Neural cell (in vitro differentiated cells): Measurements from ENCODE around the gene HOXA10. TPM values are rescaled to one million over a fixed set of nuclear protein-coding genes. Genes with fewer than 3 reads are reported as not detected.

ENCODE experiments used
- H2AFZ ChIP-seq: fragments of 200-600, 300-800 bp; sonication (generic), shearing (Covaris generic); 2 replicates; pipeline ENCODE4 v1.6.0; 2014; ENCODE audit warnings: low read depth, mild to moderate bottlenecking, antibody characterized with exemption, low read length, moderate library complexity
- H3F3A ChIP-seq: fragments of 200-600 bp; shearing (Covaris generic); 2 replicates; pipeline ENCODE4 v1.6.1; 2016; ENCODE audit warnings: mild to moderate bottlenecking, moderate library complexity, mixed read lengths, antibody characterized with exemption, low read length; ENCODE audit not compliant: insufficient read depth, poor library complexity, severe bottlenecking
- H3K27ac ChIP-seq: fragments of 200-600, 300-800 bp; sonication (generic), shearing (Covaris generic); 2 replicates; pipeline ENCODE4 v1.5.1; 2014; ENCODE audit warnings: mild to moderate bottlenecking, low read length, moderate library complexity
- H3K27me3 ChIP-seq: fragments of 300-800, 200-600 bp; sonication (generic), shearing (Covaris generic); 2 replicates; pipeline ENCODE4 v1.6.0; 2014; ENCODE audit warnings: mild to moderate bottlenecking, low read depth, low read length, moderate library complexity; ENCODE audit not compliant: insufficient read depth
- H3K36me3 ChIP-seq: fragments of 300-800, 200-600 bp; sonication (generic), shearing (Covaris generic); 2 replicates; pipeline ENCODE4 v1.5.1; 2014; ENCODE audit warnings: mild to moderate bottlenecking, antibody characterized with exemption, low read length, moderate library complexity; ENCODE audit not compliant: insufficient read depth
- H3K4me2 ChIP-seq: fragments of 300-800, 200-600 bp; sonication (generic), shearing (Covaris generic); 2 replicates; pipeline ENCODE4 v1.6.0; 2014; ENCODE audit warnings: mild to moderate bottlenecking, low read length
- H3K4me3 ChIP-seq: fragments of 300-800, 200-600 bp; sonication (generic), shearing (Covaris generic); 2 replicates; pipeline ENCODE4 v1.5.1; 2014; ENCODE audit warnings: mild to moderate bottlenecking, low read length, moderate library complexity
- H3K79me2 ChIP-seq: fragments of 200-600 bp; shearing (Covaris generic); replicated peaks from 2 replicates; pipeline ENCODE4 v1.6.0; 2014; ENCODE audit warnings: mild to moderate bottlenecking, low read length, moderate library complexity; ENCODE audit not compliant: insufficient read depth
- H3K9ac ChIP-seq: fragments of 300-800, 200-600 bp; sonication (generic), shearing (Covaris generic); 2 replicates; pipeline ENCODE4 v1.6.1; 2016; ENCODE audit warnings: mild to moderate bottlenecking, low read length, mixed read lengths
- H3K9me2 ChIP-seq: fragments of 200-600 bp; shearing (Covaris generic); 2 replicates; pipeline ENCODE4 v1.6.1; 2016; ENCODE audit warnings: mild to moderate bottlenecking, low read length, mixed read lengths; ENCODE audit not compliant: insufficient read depth
- H3K9me3 ChIP-seq: fragments of 200-600, 300-800 bp; sonication (generic), shearing (Covaris generic); 2 replicates; pipeline ENCODE4 v1.6.1; 2016; ENCODE audit warnings: mild to moderate bottlenecking, mixed run types, low read length, moderate library complexity, mixed read lengths
- H4K20me1 ChIP-seq: fragments of 200-600 bp; shearing (Covaris generic); 2 replicates; pipeline ENCODE4 v1.6.1; 2016; ENCODE audit warnings: mild to moderate bottlenecking, mixed run types; ENCODE audit not compliant: insufficient read depth
- CTCF ChIP-seq: fragments of 450-650 bp; IDR thresholded peaks from 2 replicates; pipeline ENCODE4 v1.5.1; 2014; ENCODE audit warnings: antibody characterized with exemption, mild to moderate bottlenecking, moderate library complexity; ENCODE audit not compliant: poor library complexity, severe bottlenecking
- EP300 ChIP-seq: fragments of 450-650 bp; conservative IDR thresholded peaks from 2 replicates; pipeline ENCODE4 v1.6.1; 2014; ENCODE audit warnings: antibody characterized with exemption, mild to moderate bottlenecking, moderate library complexity; ENCODE audit not compliant: poor library complexity, severe bottlenecking
- EZH2 ChIP-seq: fragments of 200-600, 300-800 bp; shearing (Covaris generic), sonication (generic); IDR thresholded peaks from 2 replicates; pipeline ENCODE4 v1.6.1; 2014; ENCODE audit warnings: antibody characterized with exemption, low read length, borderline replicate concordance, mild to moderate bottlenecking; ENCODE audit not compliant: insufficient read depth, poor library complexity, severe bottlenecking
- MXI1 ChIP-seq: fragments of 450-650 bp; conservative IDR thresholded peaks from 2 replicates; pipeline ENCODE4 v1.6.1; 2014; ENCODE audit warnings: antibody characterized with exemption, mild to moderate bottlenecking; ENCODE audit not compliant: poor library complexity, severe bottlenecking
- POLR2AphosphoS5 ChIP-seq: IDR thresholded peaks from 2 replicates; pipeline ENCODE4 v1.6.1; 2012
- RAD21 ChIP-seq: fragments of 450-650 bp; conservative IDR thresholded peaks from 2 replicates; pipeline ENCODE4 v1.6.1; 2014; ENCODE audit warnings: antibody characterized with exemption, mild to moderate bottlenecking, moderate library complexity
- SMC3 ChIP-seq: fragments of 450-650 bp; conservative IDR thresholded peaks from 2 replicates; pipeline ENCODE4 v1.6.1; 2014; ENCODE audit warnings: antibody characterized with exemption, mild to moderate bottlenecking, moderate library complexity; ENCODE audit not compliant: poor library complexity
- TAF1 ChIP-seq: IDR thresholded peaks from 2 replicates; pipeline ENCODE4 v1.6.1; 2012; ENCODE audit warnings: low read depth
- polyA plus RNA-seq: library from polyadenylated mRNA; depleted of rRNA; stranded (reverse); fragments of >200 nt; gene quantifications from 2 replicates; pipeline ENCODE4 v1.2.3, GENCODE V29; 2014
- TF ChIP-seq, protein P1 (sequence below): IDR thresholded peaks from 2 replicates; pipeline ENCODE4 v1.6.1; 2012; ENCODE audit warnings: borderline replicate concordance

The HOXA10 gene
- polyA plus RNA-seq, 1 donor from 2014 or later, result not detected

DNA sequence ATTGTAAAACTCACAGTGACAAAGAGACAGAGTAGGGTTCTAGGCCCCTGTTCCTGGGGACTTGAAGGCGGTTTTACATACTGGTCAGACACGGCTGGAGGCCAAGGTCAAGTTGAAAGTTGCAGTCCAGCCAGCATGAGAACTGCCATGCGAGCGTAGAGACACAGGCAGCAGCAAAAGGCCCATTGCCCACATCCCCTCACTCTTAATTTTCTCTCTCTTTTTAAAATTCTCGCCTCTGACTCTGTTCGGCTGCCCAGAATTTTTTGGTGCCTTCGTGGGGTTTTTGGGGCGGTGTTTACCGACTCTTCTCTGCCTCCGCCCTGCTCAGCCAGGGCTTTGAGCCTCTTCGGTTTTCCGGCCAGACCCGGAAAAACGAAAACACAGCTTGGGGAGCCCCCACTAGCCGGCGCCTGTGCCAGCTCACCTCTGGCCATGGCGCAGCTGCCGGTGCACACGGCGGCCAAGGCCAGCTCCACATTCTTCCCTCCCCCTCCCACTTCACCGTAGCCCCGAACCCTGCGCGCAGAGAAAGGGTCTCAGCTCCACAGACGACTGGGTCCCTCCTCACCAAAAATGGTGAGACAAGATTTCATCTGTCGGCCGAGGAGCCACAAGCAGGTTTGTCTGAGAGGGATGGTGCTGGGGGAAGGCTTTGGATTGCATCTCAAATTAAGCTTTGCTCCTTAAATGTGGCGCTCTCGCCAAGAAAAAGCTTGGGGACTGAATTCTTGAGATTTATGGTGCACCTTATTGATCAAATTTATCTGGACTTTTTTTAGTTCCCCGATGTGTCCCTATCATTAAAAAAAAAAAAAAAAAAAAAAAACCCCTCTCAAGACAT lies 28.1 kb upstream of the HOXA10 start:
- H3K36me3 ChIP-seq, result no peaks in the 10 kb centered on the region
- H3K27ac ChIP-seq, result no peak overlapping the region
- H3K4me2 ChIP-seq, result no peak overlapping the region
- peaks cover 93% of the 10 kb centered on the region for H3K27me3 ChIP-seq
- H3K9me2 ChIP-seq, result no peaks in the 10 kb centered on the region
- H3K79me2 ChIP-seq, result no peaks in the 10 kb centered on the region
- no peak overlapping the region for H3K9ac ChIP-seq
- H3F3A ChIP-seq, result no peaks in the 10 kb centered on the region
- H4K20me1 ChIP-seq, result no peaks in the 10 kb centered on the region
- H3K9me3 ChIP-seq, result no peaks in the 10 kb centered on the region
- TF ChIP-seq EP300 (no peak), POLR2AphosphoS5 (peak; percentile 63)
- H2AFZ ChIP-seq, result no peak overlapping the region
- H3K4me3 ChIP-seq, result no peak overlapping the region

DNA sequence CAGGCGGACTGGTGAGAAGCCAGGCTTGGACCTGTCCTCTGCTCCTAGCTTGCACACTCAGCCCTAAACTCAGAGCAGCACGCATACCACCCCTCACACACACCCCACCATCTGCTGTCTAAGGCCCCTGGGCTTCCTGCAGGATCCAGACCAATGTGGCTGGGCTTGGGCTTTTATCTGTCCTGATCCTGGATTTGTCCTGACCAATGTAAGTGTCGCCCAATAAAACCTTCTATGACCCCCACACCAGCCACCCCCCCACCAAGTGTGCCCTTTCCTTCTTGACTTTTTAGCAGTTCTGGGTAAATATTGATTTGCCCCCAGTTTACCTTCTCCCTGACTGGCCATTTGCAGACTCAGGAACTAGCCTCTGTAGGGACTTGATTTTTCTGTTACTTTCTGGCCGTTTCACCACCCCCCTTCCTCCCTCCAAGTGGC lies 27.5 kb upstream of the HOXA10 start:
- no peaks in the 10 kb centered on the region for H3F3A ChIP-seq
- H3K4me2 ChIP-seq, result no peak overlapping the region
- no peak overlapping the region for H3K27ac ChIP-seq
- H3K9ac ChIP-seq, result no peak overlapping the region
- no peak overlapping the region for H2AFZ ChIP-seq
- no peaks in the 10 kb centered on the region for H3K79me2 ChIP-seq
- H4K20me1 ChIP-seq, result no peaks in the 10 kb centered on the region
- H3K9me3 ChIP-seq, result no peaks in the 10 kb centered on the region
- H3K36me3 ChIP-seq, result no peaks in the 10 kb centered on the region
- TF ChIP-seq EZH2 (no peak), TAF1 (no peak), POLR2AphosphoS5 (no peak), RAD21 (no peak), EP300 (no peak), CTCF (no peak), SMC3 (no peak), MXI1 (no peak)
- TF ChIP-seq, protein P1, sequence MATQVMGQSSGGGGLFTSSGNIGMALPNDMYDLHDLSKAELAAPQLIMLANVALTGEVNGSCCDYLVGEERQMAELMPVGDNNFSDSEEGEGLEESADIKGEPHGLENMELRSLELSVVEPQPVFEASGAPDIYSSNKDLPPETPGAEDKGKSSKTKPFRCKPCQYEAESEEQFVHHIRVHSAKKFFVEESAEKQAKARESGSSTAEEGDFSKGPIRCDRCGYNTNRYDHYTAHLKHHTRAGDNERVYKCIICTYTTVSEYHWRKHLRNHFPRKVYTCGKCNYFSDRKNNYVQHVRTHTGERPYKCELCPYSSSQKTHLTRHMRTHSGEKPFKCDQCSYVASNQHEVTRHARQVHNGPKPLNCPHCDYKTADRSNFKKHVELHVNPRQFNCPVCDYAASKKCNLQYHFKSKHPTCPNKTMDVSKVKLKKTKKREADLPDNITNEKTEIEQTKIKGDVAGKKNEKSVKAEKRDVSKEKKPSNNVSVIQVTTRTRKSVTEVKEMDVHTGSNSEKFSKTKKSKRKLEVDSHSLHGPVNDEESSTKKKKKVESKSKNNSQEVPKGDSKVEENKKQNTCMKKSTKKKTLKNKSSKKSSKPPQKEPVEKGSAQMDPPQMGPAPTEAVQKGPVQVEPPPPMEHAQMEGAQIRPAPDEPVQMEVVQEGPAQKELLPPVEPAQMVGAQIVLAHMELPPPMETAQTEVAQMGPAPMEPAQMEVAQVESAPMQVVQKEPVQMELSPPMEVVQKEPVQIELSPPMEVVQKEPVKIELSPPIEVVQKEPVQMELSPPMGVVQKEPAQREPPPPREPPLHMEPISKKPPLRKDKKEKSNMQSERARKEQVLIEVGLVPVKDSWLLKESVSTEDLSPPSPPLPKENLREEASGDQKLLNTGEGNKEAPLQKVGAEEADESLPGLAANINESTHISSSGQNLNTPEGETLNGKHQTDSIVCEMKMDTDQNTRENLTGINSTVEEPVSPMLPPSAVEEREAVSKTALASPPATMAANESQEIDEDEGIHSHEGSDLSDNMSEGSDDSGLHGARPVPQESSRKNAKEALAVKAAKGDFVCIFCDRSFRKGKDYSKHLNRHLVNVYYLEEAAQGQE, result no peak
- no peaks in the 10 kb centered on the region for H3K9me2 ChIP-seq
- H3K4me3 ChIP-seq, result no peak overlapping the region
- peaks cover 93% of the 10 kb centered on the region for H3K27me3 ChIP-seq
